Measurements from ENCODE around the gene SLC66A3.

SLC66A3 gene

DNA sequence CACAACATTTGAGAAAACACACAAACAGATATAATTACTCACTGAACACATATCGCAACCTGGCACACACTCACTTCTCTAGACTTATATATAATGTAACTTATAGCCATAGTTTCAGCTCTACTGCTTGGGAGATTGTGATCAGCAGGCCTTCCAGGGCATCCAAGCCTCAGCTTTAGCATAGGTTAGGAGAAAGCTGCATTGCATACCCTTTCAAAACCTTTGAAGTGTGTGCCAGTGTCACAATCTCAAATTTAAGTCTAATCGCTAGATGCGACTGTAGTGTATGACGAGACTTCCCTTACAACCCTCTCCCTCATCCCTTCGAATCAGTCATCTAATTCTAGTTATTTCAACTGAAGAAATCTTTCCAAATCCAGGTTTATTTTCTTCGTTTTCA, 30.9 kb downstream of the SLC66A3 start:
- H3K4me3 ChIP-seq (ENCODE audit: low read depth, low read length): no peak overlapping the region
- no peak for DNase-seq (ENCODE audit: low read depth)
- TF ChIP-seq, protein P1, sequence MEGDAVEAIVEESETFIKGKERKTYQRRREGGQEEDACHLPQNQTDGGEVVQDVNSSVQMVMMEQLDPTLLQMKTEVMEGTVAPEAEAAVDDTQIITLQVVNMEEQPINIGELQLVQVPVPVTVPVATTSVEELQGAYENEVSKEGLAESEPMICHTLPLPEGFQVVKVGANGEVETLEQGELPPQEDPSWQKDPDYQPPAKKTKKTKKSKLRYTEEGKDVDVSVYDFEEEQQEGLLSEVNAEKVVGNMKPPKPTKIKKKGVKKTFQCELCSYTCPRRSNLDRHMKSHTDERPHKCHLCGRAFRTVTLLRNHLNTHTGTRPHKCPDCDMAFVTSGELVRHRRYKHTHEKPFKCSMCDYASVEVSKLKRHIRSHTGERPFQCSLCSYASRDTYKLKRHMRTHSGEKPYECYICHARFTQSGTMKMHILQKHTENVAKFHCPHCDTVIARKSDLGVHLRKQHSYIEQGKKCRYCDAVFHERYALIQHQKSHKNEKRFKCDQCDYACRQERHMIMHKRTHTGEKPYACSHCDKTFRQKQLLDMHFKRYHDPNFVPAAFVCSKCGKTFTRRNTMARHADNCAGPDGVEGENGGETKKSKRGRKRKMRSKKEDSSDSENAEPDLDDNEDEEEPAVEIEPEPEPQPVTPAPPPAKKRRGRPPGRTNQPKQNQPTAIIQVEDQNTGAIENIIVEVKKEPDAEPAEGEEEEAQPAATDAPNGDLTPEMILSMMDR (conservative IDR thresholded peaks at IDR 0.05; ENCODE audit: low read depth, low read length): no peak

- H3K4me3 ChIP-seq (ENCODE audit: low read depth, low read length): no peak overlapping the region
- TF ChIP-seq, protein P1 (conservative IDR thresholded peaks at IDR 0.05; ENCODE audit: low read depth, low read length): no peak
- DNase-seq (ENCODE audit: low read depth): peak; percentile 79
These were observed 31.9 kb downstream of the SLC66A3 start for GRCh38 chr2:11187083-11187619.

GRCh38 chr2:11187731-11188130, 32.5 kb downstream of the SLC66A3 start:
- H3K4me3 ChIP-seq (ENCODE audit: low read depth, low read length): no peak overlapping the region
- TF ChIP-seq, protein P1 (conservative IDR thresholded peaks at IDR 0.05; ENCODE audit: low read depth, low read length): no peak
- DNase-seq (ENCODE audit: low read depth): no peak

- TF ChIP-seq, protein P1 (conservative IDR thresholded peaks at IDR 0.05; ENCODE audit: low read depth, low read length): no peak
- no peak overlapping the region for H3K4me3 ChIP-seq (ENCODE audit: low read depth, low read length)
- no peak for DNase-seq (ENCODE audit: low read depth)
These were observed 41.0 kb downstream of the SLC66A3 start for GRCh38 chr2:11196246-11196645.

DNA sequence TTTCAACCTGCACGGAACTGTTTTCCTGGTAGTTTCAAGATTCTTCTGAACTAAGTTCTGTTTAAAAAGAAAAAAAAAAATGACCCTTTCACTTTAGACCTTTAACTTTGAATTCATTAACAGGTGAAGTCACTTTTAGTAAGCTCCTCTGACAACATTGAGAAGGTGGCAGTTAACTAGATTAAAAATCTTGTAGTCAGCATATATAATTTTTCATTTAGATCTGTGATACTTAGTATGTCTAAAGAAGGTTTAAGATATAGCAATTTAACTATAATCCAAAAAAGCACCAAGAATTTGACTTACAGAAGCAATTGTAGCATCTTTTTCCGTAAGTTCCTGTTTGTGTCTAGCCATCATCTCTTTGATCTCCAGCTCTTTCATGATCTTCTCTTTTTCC, 45.4 kb downstream of the SLC66A3 start:
- TF ChIP-seq, protein P1 (conservative IDR thresholded peaks at IDR 0.05; ENCODE audit: low read depth, low read length): no peak
- H3K4me3 ChIP-seq (ENCODE audit: low read depth, low read length): no peak overlapping the region
- DNase-seq (ENCODE audit: low read depth): no peak

DNA sequence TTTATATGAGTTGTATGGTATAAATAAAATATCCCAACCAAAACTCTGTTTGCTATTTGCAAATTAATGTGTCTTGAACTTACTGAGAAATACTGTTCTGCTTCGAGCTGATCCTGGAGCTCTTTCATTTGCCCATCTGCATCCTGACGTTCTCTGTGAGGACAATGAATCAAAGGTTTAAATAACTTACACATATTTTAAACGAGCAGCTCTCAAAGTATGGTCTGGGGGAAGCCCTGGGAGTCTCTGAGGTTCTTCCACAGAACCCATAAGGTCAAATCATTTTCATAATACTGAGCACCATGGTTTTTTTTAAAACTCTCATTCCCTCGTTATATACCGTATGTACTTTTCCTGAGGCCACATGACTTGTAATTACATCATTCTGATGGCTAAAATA, 46.7 kb downstream of the SLC66A3 start:
- no peak for DNase-seq (ENCODE audit: low read depth)
- H3K4me3 ChIP-seq (ENCODE audit: low read depth, low read length): no peak overlapping the region
- TF ChIP-seq, protein P1 (conservative IDR thresholded peaks at IDR 0.05; ENCODE audit: low read depth, low read length): no peak

DNA sequence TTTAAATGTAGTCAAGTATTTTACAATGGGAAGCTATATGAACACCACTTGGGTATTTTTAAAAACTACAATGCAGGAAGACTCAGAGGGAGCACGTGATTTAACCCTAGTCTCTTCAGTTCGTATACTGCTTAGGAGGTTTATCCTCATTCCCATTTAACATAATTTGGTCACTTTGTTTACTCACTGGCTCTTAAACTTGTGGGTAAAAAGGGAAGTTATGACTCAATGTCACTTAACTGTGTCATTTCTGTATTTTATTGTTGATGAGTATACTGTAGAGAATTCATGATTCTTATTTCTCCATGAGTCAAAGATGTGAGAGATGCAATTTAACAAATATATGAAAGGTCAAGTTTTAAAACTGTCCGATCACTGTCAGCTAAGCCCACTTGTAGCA, 48.2 kb downstream of the SLC66A3 start:
- TF ChIP-seq, protein P1 (conservative IDR thresholded peaks at IDR 0.05; ENCODE audit: low read depth, low read length): no peak
- no peak overlapping the region for H3K4me3 ChIP-seq (ENCODE audit: low read depth, low read length)
- peak; percentile 20 for DNase-seq (ENCODE audit: low read depth)
